Activated T-cell treated with anti-CD3 and anti-CD28 coated beads, Interleukin-2, amount 50 U/mL, for 1 hour (primary cell): ENCODE results near the gene MICAL3.

ENCODE experiments used
- DNase-seq: peaks from one replicate; pipeline ENCODE4 v3.0.0-alpha.2; 2020

MICAL3 gene

DNA sequence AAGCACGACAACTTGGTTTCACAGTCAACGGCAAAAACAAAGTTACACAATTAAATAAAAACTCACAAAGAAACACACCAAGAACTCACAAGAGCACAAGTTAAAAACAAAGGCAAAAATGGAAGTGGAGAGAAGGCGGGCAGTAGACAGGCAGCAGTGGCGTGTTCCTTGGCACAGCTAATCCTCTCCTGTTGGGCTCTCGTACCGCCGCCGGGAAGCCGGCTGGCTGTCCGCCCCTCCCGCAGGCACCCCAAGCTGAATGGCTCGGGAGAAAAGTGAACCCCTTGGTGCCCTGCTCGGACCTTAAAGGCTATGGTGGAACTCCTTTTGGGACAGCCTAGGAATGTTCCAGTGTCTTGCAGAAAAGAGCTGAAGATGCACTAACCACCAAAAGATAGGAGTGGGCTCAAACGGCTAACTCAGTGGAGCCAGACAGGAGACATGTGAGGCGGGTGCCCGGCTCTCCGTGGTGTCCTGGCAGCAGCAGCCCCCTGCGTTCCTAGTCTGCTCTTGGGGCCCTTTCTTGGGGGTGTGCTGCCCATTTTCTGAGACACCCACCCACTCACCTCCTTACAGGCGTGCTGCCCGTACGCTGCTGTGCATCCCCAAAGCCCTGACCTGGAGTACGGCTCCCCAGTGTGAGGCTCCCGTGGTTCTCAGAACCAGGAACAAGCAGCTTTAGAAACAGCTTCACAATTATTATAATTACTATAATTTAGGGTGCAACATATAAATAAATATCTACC, 164.0 kb downstream of the MICAL3 start:
- DNase-seq, result no peak

- DNase-seq, result no peak
These were observed 166.3 kb downstream of the MICAL3 start for GRCh38 chr22:17858033-17858432.

DNA sequence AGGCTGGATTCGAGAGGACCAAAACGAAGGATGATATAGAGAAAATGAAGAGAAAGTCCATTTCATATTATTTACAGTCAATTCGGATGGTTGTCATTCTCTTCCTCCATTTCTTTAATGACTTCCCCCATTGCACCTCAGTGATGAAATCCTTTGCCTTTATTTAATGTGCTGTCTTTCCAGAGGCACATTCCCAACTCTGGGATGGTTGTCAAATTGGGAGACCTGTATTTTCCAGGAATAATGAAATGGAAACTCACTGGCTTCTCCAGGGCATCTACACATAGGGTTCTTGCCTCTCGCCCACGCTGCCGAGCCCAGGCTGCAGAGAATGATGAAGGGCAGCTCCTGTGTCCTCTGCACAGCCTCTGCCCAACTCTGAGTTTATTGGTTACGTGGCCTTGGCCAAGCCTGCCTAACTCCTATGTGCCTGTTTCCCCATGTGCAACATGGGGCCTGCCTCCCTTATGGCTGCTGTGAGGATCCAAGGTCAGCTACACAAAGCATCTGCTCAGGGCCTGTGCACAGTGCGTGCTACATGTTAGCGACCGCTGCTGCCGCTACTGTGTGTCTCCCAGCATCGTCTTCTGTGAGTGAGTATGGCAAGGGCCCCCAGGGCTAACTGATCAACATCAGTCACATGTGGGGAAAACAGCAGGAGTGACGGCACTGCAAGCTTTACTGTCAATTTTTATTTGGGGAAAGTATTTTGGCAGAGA, 168.6 kb downstream of the MICAL3 start:
- no peak for DNase-seq

DNA sequence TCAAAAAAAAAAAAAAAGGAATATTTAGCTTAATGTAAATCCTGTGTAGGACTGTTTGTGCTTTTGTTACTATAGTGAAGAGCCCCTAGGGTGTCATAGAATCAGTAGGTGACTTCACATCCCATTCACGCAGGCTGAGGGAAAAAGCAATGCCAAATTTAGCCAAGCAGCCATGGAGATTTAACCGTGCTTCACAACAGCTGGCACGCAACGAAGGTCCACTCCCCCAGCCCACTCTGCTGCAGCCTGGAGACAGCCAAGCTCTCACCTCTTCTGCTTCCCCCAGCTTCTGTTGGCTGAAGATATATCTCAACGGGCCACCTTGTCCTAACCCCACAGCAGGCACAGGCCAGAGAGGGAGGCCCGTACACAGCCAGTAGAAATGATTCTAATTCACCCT, 171.3 kb downstream of the MICAL3 start:
- DNase-seq, result no peak

- no peak for DNase-seq
These were observed 172.6 kb downstream of the MICAL3 start for GRCh38 chr22:17851759-17852158.

DNA sequence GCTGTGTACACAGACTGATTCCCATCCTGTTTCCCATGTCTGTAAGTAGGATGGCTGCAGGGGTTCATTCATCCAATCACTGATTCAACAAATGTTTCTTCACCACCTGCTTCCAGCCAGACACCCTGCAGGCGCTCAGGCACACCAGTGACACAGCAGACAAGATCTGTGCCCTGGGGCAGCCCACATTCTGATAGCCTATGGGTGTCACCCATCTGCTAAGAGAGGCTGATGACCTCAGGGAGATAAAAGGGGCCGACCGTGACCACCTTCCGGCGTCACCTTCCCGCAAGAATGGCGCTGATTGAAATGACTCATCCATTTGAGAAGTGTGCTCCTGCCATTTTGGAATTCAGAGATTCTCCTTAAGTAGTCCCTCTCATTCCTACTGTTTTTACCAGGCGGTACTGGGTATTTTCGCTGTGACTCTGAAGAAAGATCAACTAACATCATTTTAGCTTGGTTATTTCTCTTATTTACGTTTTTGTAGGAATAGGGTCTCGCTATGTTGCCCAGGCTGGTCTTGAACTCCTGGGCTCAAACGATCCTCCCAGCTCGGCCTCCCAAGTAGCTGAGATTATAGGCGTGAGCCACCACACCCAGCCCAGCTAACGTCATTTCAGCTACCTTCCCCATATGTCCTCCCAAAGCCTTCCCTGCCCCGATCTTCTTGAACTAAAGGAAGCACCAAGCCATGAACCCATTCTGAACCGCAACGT, 176.8 kb downstream of the MICAL3 start:
- DNase-seq, result no peak

DNA sequence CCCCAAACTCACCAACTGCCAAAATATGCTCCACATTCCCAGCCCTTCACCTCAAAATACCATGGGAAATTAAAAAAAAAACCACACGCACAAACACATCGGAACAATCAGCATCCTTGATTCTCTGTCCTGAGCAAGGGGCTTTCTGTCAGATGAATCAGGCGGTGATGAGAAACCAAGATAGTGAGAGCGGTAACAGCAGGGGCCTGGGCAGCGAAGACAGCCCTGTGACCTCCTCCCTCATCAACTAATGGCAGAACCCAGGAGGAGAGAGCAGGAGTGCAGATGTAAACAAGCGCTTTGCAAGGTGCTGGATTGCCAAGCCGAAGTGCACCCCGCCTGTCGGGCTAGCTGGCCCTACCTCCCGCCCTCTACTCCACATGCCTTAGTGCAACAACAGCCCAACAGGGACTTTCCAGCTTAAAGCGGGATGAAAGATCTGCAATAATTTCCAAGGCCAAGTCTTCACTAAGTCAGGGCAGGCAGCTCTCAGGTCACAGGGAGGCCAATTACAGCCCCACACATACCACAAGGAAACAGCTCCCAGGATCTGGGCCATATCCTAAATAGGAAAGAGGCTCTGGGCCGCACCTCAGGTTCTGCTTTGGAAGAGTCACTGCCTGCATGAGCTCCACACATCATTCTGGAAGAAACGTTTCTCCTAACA, 177.9 kb downstream of the MICAL3 start:
- no peak for DNase-seq

- no peak for DNase-seq
These were observed 178.6 kb downstream of the MICAL3 start for GRCh38 chr22:17845790-17846189.

- DNase-seq, result no peak
These were observed 179.0 kb downstream of the MICAL3 start for GRCh38 chr22:17845327-17845726.

- no peak for DNase-seq
These were observed 180.2 kb downstream of the MICAL3 start for GRCh38 chr22:17844150-17844549.

- peak; percentile 24 for DNase-seq
These were observed 182.0 kb downstream of the MICAL3 start for GRCh38 chr22:17842386-17842785.

GRCh38 chr22:17841836-17842235, 182.5 kb downstream of the MICAL3 start:
- DNase-seq, result no peak

DNA sequence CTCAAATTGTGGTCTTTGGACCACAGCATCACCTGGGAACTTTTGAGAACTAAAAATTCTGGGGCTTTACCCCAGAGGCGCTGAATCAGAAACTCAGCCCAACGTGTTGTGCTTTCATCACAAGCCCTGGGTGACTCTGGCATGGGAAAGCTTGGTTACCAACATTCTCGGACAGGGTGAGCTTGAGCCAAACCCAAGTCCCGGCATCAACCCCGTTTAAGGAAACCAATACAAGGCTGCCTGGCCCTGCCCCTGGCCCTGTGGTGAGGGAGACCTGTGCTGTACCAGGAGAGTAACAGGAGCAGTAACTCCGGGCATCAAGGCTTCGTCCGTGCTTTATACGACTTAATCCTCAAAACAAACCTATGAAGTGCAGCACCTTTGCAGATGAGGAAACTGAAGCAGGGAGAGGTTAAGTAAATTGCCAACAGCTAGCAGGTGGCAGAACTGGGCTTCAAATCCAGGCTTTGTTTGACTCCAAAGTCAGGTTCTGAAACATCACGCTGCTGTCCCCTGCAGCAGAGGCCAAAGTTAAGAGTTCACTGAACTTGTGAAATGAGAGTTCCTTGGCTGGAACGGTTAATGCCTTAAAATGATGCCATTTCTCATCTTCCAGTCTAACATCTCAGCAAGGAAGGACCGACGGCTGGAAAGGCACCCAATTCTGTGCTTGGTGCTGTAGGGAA, 186.0 kb downstream of the MICAL3 start:
- DNase-seq, result no peak

- no peak for DNase-seq
These were observed 187.2 kb downstream of the MICAL3 start for GRCh38 chr22:17836992-17837742.

DNA sequence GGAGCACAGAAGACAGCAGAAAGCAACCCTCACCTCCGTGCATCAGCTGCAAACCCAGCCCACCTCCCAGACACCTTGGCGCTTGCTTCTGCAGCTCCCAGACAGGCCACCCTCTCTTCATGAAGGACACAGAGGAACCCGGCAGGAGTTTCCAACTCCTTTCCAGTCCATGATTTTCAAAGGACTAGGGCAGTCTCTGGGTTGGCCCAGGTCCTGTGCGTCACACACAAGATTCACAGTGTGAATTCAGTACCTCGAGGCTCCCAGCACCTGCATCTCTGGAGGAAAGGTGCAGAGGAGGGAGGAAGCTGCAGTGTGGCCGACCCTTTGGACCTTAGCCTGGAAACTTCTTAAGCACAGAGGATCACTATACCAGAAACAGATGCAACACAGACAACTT, 189.1 kb downstream of the MICAL3 start:
- no peak for DNase-seq

- DNase-seq, result no peak
These were observed 190.9 kb downstream of the MICAL3 start for GRCh38 chr22:17833489-17833888.

DNA sequence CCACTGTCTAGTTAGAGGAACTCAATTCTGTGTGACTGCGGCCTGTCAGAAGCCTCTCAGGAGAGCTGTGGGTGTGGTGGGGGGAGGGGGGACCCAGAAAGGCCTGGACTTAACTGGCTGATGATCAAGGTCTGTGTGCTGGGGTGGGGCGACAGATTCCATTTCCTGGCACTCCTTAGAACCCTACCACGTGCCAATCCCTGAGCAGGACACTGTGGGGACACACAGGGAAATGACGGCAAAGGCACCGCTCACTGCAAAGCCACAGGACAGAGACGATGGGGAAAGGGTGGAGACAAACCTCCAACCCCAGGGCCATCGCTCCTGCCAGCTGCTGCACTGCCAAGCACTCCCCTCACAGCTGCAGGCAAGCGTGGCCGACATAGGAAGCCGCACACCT, 191.7 kb downstream of the MICAL3 start:
- DNase-seq, result no peak

DNA sequence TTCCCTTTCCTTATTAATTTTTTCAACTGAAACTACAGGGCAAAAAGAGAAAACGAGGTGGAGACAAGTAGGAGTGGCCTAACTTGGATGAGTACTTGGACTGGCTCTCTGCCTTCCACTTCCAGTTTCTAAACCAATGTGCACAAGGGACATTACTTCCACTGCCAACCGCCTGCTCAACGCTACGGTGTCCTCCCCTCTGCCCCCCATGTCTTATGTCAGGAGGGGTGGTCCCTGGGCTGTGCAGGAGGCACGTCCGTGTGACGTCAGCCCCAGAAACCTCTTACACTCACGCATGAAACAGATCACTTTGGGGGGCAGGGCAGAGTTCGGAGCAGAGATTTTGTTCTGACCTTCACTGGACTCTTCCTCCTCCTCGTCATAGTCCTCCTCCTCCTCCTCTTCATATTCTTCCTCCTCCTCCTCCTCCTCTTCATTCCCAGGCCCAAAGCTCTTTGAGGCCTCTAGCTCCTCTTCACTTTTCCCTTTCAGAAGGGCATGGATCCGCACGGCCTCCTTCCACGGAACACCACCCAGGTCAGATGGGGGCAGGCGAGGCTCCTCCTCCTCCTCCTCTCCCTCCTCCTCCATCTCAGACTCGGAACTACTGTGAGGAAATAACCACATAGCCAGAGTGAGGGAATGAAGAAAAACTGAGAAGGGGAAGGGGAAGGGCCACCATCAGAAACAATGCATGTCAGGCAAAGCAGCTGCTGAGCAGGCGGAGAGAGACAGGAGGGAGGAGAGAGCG, 192.7 kb downstream of the MICAL3 start:
- no peak for DNase-seq

DNA sequence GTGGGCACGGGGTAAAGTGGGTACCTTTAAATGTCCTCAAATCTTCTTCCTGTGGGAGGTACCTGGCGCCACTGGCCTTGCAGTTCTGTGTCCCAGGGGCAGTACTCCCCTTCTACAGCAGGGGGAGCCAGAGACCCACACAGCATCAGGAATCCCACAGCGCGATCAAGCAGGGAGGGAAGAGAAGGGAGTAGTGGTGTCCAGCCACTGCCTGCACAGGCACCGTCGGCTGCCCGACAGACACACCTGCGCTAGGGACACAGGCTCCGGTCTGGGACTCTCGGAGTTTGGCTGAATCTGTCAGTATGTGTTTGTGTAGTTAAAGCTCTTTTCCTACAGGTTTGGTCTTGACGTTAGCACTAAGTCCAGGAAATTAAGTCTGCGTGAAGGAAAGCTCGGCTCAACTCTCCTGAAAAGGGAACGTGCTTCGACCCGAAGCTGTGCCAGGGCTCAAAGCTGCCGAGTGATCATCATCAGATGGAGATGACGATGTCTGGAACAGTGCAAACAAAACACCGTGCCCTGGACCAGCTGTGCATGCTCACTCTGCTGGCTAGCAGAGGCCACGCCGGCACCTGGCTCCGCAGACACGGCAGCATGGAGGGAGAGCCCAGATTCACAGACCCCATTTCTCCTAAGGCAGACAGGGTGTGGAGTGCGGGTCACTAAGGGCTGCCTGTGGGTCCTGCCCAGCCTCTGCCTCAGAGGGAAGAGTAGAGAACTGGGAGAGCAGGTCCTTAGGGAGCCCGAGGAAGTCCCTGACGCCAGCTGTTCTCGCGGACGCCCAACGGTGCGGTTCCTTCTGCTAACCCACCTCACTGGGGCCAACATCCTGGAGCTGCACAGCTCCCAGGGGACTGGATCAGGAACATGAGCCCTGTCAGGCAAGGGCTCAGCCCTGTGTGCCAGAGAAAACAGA, 194.1 kb downstream of the MICAL3 start:
- peak; percentile 86 for DNase-seq

DNA sequence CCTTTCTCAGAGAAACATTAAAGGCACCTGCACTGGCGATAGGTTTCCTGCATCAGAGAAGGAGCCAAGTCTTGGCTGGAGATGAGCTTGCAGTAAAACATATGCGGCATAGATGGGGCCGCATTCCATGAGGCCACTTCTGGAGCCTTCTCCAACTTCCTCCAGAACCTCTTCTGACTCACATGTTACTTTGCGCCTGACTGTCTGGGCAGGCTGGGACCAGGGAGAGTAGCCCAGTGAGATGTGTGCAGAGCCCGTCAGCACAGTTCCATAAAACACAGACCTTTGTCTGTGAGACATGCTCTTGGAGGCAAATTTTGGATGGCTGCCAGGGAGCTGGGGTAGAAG, 194.7 kb downstream of the MICAL3 start:
- DNase-seq, result no peak
